Measurements from ENCODE around the gene FAM3B.
"Not testable (repeated sequence)": the region's sequence is repeated elsewhere in the genome, so short reads cannot be mapped to it uniquely, and the experiment has no call there.

FAM3B gene

DNA sequence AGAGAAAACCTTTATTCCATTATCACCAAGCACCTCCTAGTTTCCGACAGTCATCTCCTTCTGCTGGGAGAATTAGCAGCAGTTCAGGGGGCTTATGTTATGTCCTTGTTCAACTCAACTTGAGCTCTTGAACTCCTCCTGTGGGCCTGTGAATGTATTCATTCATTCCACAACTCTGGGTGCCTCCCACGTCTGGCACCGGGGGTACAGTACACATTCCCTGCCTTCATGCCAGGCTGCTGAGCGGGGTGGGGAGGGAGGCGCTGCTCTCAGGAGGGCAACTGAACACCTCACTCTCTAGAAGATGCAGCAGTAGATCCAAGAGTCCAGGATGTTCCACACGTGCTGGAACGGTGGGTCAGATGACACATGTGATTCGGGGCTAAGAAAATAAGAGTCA lies 40.9 kb downstream of the FAM3B start:
- DNase-seq, result no peak

DNA sequence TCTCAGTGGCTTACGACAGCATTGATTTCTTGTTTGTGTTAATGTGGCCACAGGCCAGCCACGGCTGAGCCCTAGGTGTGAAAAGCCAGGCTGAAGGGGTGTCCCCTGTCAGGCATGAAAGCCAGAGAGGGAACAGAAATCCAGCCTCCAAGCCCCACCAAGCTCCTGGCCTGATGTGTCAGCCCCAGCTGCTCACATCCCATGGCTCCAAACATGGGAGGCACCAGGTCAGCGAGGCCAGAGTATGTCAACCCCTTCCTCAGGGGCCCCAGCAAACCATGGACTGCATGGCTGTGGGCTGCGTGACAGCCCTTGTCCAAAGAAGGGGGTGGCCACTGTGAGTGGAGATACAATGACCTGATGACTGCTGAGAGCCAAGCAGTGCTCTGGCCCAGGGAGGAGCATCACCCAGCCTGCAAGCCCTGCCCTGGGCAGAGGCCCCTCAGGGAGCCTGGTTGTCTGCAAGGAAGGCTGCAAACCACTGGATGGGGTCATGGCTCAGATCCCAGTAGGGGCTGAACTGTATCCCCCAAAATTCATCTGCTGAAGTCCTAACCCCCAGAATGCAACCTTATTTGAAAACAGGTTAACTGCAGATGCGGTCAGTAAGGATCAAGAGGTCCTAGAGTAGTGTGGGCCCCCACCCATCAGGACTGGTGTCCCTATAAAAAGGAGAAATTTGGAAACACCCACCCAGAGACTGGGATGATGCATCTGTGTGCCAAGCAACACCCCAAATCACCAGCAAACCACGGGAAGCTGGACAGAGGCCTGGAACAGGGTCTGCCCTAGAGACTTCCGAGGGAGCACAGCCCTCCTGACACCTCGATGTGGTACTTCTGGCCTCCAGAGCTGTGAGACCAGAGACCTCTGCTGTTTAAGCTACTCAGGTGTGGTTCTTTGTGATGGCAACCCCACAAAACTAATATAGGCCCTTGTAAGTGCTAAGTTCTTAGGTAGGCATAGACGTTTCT lies 41.9 kb downstream of the FAM3B start:
- DNase-seq, result no peak

DNA sequence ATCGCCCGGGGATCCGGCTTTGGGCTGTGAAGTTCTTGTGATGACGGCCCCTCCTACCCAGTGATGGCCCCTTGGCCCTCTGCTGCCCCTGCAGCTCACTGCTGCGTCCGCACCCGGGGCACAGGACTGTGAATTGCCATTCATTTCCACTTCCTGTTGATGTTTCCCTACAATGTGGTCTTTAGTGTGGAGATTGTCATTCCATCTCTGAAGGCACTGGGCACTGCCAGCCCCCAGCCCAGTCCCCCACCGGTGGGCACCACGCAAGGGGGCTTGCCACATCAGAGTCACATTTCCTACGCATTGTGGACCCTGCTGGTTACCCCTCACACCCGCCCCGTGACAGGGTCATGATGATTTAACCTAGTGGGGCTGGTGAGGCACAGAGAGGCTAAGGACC lies 42.7 kb downstream of the FAM3B start:
- no peak for DNase-seq

DNA sequence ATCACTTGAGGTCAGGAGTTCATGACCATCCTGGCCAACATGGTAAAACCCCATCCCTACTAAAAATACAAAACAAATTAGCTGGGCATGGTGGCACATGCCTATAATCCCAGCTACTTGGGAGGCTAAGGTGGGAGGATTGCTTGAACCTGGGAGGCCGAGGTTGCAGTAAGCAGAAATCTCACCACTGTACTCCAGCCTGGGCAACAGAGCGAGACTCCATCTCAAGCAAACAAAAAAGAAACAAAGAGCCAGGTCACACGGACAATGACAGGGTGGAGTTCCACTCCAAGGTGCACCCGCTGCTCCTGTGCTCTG lies 43.1 kb downstream of the FAM3B start:
- not testable (repeated sequence) for DNase-seq

DNA sequence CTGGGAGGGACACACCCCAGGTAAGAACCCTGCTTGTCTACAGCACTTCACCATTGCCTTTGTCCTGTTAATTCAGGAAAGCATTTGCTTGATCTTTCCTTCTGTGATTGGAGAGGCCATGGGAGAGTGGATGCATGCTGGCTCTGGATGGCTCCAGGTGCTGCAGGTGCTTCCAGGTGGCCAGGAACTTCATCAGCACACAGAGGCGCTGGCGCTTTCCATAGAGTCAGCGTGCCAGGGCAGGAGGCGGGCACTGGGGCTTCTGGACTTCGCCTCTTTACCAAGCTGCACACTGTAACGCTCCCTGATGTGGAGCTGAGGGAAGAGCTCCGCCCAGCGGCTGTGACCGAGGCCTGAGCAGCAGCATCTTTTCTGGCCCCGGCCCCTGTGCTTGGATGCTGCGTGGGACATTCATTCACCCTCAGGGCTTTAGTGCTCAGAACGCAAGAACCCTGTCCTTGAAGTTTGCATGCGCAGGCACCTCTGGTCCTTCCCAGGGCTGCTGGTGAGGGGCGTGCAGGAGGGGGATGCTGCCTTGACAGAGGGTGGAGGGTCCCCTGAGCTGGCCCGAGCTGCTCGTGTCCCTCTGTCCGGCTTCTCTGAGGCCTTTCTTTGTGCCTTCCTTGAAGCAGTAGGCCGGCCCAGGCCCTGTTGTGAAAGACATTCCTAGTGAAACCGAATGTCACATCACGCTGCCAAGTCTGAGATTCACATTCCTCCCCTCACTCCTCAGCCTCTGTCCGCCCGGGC lies 43.6 kb downstream of the FAM3B start:
- DNase-seq, result peak; percentile 7

DNA sequence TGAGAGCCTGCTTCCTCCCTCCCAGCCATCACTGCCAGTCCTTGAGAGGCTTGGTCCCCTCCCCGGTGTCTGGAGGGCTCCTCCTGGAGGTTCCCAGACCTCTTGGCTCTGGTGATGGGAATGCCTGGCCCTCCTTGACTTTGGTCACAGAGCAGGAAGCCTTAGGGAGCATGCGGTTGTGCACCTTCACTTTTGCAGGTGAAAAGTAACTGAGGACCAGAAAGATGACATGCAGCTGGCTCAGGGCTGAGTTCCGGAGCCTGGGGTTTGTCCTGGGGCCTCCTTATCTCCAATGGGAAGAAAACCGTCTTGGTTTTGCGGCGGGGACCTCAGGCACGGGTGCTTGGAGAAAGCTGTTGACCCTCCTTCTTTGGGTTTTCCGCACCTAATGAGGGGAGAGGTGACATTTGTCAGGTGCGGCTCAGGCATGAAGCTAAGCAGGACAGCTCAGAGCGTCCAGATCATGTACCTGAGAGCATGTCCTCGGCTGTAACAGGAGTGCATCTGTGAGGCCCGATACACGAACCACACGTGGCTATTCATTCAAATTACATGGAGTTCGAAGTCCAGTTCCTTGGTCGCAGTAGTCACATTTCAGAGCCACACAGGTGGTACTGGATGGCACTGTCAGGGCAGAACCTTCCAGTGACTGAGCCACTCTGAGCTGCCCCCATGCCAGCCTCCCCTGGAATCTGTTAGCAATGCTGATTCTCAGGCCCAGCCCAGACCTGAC lies 44.6 kb downstream of the FAM3B start:
- DNase-seq, result no peak

DNA sequence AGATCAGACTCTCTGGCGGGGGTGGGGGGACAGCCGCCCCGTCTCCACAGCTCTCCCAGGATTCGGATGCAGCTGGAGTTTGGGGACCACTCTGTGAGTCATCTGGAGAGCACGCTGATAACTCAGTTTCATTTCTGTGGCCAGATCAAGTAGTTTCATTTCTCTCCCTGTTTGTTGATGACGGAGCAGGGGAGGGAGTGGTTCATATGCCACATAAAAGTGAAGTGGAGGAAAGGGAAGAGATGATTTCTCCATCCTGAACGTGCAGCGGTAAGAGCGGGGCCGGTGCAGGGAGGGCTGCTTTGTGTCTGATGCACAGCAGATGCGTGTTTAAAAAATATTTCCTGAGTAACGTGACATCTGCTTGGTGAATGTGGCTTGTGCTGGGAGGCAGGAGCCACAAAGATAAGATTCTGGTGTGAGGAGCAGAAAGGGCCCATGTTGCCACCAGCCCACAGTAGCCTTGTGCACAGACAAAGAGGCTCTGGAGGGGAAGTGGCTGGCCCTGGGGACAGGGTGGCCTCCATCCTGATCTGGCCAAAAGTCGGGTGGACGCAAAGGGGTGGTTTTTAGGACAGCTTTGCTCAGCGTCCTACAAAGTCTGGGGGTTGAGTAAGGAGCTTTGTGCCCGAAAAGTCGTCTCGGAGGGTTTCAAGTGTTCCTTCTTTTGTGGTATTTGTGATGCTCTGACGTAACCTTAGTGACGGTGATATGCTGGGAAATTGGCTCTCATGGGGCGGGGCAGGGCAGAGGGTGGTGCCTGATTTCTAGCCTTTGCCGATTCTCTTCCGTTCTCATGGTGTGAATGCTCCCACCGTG lies 45.4 kb downstream of the FAM3B start, which contains the start of gene MX2:
Gene MX2, plus strand, starts transcription at position 242 of the 819 bp plus-strand sequence. CDS start 14,880 bp downstream, outside the sequence.
- no peak for DNase-seq

DNA sequence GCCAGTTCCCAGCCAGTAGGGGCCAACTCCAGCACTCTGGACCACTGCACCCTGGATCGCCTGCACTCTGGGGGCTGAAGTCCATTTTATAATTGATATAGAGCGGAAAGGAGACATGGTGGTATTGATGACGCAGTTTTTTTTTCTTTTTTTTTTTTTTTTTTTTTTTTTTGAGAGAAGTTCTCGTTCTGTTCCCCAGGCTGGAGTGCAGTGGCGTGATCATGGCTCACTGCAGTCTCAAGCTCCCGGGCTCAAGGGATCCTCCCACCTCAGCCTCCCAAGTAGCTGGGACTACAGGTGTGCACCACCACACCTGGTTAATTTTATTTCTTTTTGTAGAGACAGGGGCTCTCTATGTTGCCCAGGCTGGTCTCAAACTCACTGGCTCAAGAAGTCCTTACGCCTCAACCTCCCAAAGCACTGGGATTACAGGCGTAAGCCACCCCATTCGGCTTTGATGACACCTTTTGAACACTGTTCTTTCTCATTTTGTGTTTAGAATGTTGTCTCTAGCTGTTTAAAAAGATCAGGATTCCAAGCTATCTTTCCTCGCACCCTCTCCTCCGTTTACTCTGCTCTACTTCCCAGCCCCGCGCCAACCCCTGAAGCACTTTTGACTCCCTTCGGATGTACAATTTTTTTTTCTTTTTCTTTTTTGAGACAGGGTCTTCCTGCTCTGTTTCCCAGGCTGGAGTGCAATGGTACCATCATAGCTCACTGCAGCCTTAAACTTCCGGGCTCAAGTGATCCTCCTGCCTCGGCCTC lies 46.2 kb downstream of the FAM3B start:
- no peak for DNase-seq

DNA sequence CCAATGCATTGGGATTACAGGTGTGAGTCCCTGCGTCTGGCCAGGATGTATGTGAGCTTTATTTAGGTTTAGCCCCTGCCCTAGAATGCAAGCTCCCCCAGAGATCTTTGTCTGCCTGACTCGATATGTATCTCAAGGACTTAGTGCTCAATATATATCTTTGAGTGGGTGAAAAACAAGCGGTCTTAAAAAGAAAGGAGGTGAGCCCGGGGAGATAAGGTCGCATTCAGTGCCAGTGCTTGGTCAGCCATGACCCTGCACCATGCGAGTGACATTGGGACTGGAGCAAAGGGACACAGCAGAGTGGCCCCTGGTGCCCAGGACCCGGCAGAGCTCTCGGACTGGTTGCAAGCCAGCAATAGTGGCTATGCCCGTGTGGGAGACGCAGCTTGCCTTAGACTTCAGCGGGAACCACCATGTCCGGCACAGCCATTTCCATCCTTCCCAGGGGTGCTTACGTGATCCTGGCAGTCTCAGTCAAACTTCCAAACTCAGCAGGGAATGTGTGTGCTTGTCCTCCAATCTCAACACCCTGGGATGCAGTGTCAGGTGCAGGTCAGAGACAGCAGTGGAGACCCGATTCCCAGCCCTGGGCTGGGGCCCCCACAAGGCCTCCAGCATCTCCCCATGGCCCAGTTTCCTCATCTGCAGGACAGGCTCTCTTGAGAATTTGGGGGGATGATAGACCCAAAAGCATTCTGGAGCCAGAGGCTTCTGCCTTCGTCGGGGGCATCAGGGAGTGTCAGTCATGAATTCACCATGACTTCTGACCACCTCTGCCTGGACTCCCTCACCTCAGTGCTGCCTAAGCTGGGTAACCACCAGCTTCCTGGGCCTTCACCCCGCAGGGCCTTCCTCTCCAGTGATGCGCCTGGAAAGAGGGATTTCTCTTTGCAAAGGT lies 47.0 kb downstream of the FAM3B start:
- no peak for DNase-seq

DNA sequence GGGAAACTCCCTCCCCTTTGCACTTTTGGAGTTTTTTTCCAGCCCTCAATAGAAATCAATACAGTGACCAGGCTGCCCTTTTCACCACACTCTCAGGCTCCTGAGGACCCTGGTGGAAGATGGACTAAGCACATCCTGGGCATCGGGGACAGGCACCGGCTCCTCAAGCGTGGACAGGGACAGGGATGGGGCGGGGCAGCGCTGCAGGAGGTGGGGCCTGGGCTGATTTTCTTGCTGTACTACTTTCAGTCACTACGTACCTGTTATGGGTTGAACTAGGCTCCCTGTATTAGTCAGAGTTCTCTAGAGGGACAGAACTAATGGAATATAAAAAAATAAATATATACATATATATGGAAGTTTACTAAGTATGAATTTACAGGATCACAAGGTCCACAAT lies 47.7 kb downstream of the FAM3B start:
- DNase-seq, result no peak

DNA sequence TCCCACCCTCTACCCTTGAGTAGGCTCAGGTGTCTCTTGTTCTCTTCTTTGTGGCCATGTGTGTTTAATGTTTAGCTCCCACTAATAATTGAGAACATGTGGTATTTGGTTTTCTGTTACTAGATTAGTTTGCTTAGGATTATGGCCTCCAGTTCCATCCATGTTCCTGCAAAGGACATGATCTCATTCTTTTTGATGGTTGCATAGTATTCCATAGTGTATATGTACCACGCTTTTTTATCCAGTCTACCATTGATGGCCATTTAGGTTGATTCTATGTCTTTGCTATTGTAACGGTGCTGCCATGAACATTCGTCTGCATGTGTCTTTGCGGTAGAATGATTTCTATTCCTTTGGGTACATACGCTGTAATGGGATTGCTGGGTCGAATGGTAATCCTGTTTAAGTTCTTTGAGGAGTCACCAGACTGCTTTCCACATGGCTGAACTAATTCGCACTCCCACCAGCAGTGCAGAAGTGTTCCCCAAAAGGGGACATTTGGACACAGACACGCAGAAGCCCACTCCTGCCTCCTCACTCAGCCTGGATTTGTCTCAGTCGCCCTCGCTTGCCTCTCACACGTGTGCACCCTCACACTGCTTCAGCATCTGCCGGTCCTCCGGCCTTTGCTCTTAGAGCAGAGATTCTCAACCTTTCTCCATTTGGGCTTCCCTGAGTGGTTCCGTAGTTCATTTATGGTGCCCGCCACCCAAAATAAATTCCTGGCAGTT lies 48.9 kb downstream of the FAM3B start:
- peak; percentile 86 for DNase-seq

DNA sequence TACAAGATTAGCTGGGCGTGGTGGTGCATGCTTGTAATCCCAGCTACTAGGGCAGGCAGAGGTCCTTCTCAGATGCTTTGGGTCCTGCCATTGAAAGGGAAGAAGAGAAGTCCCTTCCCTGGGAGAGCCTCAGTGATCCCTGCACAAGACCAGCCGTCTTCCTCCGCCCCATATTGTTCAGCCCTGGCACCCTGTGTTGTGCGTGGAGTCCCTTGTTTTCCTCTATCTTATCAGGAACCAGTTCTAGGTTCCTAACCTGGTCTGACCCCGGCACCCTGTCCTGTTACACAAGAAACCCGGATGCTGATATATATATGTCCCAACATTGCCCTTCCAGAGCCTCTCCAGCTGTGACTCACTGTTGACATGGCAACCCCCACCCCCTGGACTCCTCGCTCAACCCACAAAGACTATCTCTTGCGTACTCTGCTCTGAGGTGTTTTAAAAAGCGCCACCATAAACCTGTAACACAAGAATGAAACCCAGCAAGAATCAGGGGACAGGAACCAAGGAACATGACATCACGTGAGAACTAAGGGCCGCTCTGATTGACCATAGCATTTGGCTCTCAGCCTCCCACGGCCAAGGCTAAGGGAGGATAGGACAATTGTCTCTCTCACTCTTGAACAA lies 50.0 kb downstream of the FAM3B start:
- DNase-seq, result peak; percentile 47

DNA sequence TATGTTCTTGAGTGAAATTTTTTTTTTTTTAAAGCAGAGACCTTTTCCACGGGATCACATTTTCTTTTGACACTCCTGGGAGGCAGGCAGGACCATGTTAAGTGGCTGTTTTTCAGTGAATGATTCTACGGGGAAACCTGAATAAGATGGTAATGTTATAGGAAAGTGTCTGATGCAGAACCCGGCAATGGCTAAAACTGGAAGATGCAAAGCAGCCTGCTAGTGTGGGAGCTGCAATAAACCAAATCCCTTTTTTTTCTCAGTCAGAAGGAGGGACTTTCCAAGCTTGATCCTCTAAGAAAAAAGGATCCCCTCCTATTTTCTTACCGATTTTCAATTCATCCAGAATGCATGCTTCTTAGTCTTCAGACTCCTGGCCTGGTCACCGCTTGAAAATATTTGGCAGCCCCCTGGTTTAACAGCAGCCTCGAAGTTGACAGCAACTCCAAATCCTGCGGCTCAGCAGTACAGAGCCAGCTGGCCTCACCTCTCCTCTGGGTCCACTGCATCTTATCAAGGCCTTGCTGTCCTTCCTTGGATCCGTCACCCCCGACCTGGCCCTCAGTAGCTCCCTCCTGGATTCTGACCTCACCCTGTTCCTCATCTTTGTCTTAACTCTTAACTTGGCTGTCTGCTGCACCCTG lies 50.8 kb downstream of the FAM3B start:
- peak; percentile 42 for DNase-seq

DNA sequence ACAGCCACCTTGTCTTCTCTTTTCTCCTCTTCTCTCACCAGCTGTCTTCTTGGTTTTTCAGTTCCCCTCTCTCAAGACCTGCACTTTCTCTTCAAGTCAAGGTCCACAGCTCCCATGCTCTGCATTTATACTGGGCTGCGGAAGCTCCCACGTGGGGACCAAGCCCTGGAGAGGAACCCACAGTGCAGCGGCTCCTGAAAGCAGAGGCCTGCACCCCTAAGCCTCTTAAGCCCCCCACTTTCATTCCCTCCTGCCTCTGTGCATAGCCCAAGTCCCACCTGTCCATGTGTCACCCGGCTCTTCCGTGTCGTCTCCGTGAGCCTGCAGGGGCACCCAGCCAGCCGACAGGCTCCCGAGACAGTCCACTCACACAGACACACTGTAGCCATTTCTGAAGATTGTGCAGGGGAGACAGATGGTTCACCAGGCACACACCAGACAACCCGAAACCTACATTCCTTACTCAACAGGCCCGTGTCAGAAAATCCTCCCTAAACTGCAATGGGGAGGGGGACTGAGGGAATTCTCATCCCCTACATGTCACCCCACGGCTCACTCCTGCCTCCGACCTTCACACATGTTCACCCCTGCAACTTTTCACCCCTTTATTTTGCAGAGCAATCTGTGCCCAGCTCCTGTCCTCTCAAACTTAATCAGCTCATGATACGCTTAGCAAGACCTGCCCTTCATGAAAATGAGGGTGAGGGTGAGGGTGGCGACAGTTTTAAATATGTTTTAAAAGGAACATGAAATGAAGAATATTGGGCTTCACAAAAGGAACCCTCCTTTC lies 51.5 kb downstream of the FAM3B start:
- peak; percentile 42 for DNase-seq

DNA sequence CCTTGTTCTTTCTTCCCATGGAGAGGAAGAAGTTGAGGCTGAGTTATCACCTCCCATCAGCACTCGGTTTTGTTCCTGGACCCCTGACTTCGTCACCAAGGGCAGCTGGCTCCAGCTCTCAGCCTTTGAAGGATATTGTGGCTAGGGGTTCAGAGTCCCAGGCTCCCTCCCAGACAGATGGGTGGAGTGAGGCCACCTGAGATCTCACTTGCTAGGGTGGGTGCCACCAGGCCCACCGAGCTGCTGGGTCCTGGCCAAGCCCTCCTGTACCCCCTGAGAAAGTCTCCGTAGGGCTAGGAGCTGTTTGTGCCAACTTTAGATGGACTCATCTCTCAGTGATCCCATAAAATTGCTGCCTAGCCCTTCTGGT lies 52.1 kb downstream of the FAM3B start:
- no peak for DNase-seq

DNA sequence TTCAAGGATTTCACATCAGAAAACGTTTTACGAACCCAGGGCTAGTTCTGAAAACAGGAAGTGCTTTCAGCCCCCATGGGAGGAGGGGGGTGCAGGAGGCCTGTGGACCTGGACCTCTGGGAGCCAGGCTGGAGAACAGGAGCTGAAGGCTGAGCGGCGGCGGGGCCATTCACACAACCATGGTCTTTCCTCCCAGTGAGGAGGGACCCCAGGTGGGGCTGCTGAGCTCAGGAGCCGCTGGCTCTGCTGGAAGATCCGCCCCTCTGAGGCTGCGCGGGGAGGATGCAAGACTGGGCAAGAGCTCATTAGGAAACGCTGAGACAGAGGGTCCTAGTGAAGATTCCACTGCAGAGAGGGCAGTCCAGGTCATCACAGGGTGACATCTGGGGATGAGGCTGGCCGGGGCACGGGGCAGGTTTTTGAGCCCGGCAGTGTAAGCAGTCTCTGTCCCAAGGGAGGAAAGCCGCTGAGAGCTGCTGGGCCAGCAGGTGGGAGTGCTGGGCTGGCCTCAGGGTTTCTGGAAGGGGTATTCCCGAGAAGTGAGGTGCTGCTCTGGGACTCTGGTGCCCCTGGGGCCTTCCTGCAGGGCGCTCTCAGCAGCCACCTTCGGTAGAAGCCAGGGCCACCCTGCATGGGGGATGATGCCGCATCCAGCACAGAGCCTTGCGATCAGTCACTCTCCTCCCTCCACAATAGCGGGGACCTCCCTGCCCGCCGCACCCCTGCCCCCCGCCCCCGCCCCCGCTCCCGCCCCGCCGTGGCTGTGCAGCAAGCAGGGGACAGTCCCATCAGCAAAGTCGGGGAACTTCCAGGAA lies 52.7 kb downstream of the FAM3B start:
- peak; percentile 85 for DNase-seq
